Adrenal gland (tissue), 12 donors: ENCODE results near the gene DLG5. TPM values are rescaled to one million over a fixed set of nuclear protein-coding genes. Genes with fewer than 3 reads are reported as not detected.
A peak's percentile ranks its signal among the peaks of the same experiment; 100 is the strongest.

Experiments
- DNase-seq, 7 donors: peaks; one replicate each; pipeline ENCODE4 v3.0.0-alpha.2; 2019 to 2020
- H3K27ac ChIP-seq, 5 donors: fragments of 200-600 bp; sonication (generic) in 4 of 5; 1 replicate in 3 of 5; 2 replicates in 2 of 5; pipeline versions ENCODE4 v1.5.1 to v1.8.0; 2016 to 2020; ENCODE audit warnings: mild to moderate bottlenecking in 1 of 5
- H3K27me3 ChIP-seq: fragments of 200-600 bp; 2 replicates; pipeline ENCODE4 v1.8.0; 2021
- H3K36me3 ChIP-seq, 2 donors: fragments of 200-600 bp; replicated peaks in 1 of 2; 1 replicate in 1 of 2; 2 replicates in 1 of 2; pipeline versions ENCODE4 v1.5.1 to v1.8.0; 2018 to 2022
- H3K4me1 ChIP-seq, 2 donors: fragments of 200-600 bp; replicated peaks in 1 of 2; 1 replicate in 1 of 2; 2 replicates in 1 of 2; pipeline versions ENCODE4 v1.5.1 to v1.8.0; 2018 to 2021
- H3K4me3 ChIP-seq, 4 donors: fragments of 200-600 bp; sonication (generic) in 3 of 4; one replicate each; pipeline ENCODE4 v1.5.1; 2016 to 2018
- H3K9me3 ChIP-seq, 3 donors: fragments of 200-600 bp; sonication (generic) in 1 of 3; replicated peaks in 1 of 3; 1 replicate in 2 of 3; 2 replicates in 1 of 3; pipeline versions ENCODE4 v1.5.1 to v1.8.0; 2016 to 2021
- CTCF ChIP-seq, 6 experiments: fragments of 450-650 bp in 4 of 6; fragments of 200-600 bp in 2 of 6; sonication (generic) in 1 of 6; IDR thresholded peaks; 1 replicate in 5 of 6; 2 replicates in 1 of 6; pipeline versions ENCODE4 v1.5.1 to v1.8.0; 2016 to 2021; ENCODE audit warnings: antibody characterized with exemption in 6 of 6, mild to moderate bottlenecking in 2 of 6, moderate library complexity in 1 of 6
- POLR2A ChIP-seq, 2 donors: fragments of 450-650 bp; IDR thresholded peaks; one replicate each; pipeline ENCODE4 v1.6.1; 2017; ENCODE audit warnings: antibody characterized with exemption in 2 of 2, mild to moderate bottlenecking in 2 of 2, moderate library complexity in 1 of 2
- WGBS, 4 donors: extraction: QIAGEN DNeasy Blood & Tissue Kit in 2 of 4; methylation state at CpG; one replicate each; pipeline versions ENCODE4 v1.1.5 to v1.1.7; 2013 to 2017; 5-methylcytosine and 5-hydroxymethylcytosine counted together
- intact Hi-C, 2 donors: fragments of 100-400 bp; cut with DNase I; formaldehyde crosslinking; loops; one replicate each; pipeline versions ENCODE4 v1.14.1 to v1.15.0; 2022 to 2023
- polyA plus RNA-seq, 3 donors: library from polyadenylated mRNA; stranded (reverse); fragments of 200-250 nt in 2 of 3; fragments of 350-450 nt in 1 of 3; fragmentation: Illumina TruSeq in 1 of 3; extraction: RNeasy Lipid Tissue Mini Kit (QIAGEN cat#74804) in 1 of 3; gene quantifications; one replicate each; pipeline ENCODE4 v1.2.3, GENCODE V29; 2013 to 2014
- total RNA-seq, 9 donors: library from RNA; depleted of rRNA in 4 of 9; stranded (reverse); fragments of >200 nt in 4 of 9; fragments of 120-200 nt in 1 of 9; fragmentation: NEBNext Ultra II Directional in 1 of 9; extraction: Animal tissue kit (Norgen Biotek cat#: 25700) in 1 of 9; gene quantifications; one replicate each; pipeline versions ENCODE4 v1.1.0 to v1.2.4, GENCODE V29; 2013 to 2023
- donor health status: healthy with polysubstance abuse.
- donor health status: Bipolar disorder and iron deficiency.
- donor health status: DM: yes; HTN: yes; CAD: no.
- donor health status: DM: no; HTN: no; CAD: no.
- donor health status: DM: no; HTN: no; CAD: no.
- donor health status: DM: yes; HTN: yes; CAD: no.

DLG5 gene
- total and polyA plus RNA-seq, 12 donors: 32.6 to 175 (median 101) TPM

- peak in 2 of 7 donors; percentile 53 to 64 for DNase-seq
- Histone ChIP-seq H3K4me3 (no peak overlapping the region), H3K27me3 (no peaks in the 10 kb centered on the region), H3K4me1 (no peaks in the 10 kb centered on the region), H3K27ac (no peak overlapping the region), H3K36me3 (no peaks in the 10 kb centered on the region), H3K9me3 (peaks cover 0 to 14% (median 0%) of the 10 kb centered on the region in 3 donors)
- intact Hi-C loops: no loop called here
- 16 to 40% (median 34%) methylated on average over 2 to 7 of the region's 7 CpGs for WGBS, 4 donors
- no peak for TF ChIP-seq POLR2A (IDR thresholded peaks at IDR 0.05)
- no peak for TF ChIP-seq CTCF (IDR thresholded peaks at IDR 0.05)
Observed at GRCh38 chr10:77949167-77949566, 22.6 kb upstream of the DLG5 start.

GRCh38 chr10:77946084-77946483, 19.5 kb upstream of the DLG5 start:
- no peak for TF ChIP-seq CTCF (IDR thresholded peaks at IDR 0.05)
- 47 to 59% (median 58%) methylated on average over 2 of the region's 2 CpGs for WGBS, 4 donors
- Histone ChIP-seq H3K9me3 (peaks cover 0 to 4% (median 0%) of the 10 kb centered on the region in 3 donors), H3K4me1 (peaks cover 0 to 4% of the 10 kb centered on the region in 2 donors), H3K4me3 (no peak overlapping the region), H3K36me3 (no peaks in the 10 kb centered on the region), H3K27ac (no peak overlapping the region), H3K27me3 (no peaks in the 10 kb centered on the region)
- intact Hi-C loops: no loop called here
- no peak for DNase-seq

DNA sequence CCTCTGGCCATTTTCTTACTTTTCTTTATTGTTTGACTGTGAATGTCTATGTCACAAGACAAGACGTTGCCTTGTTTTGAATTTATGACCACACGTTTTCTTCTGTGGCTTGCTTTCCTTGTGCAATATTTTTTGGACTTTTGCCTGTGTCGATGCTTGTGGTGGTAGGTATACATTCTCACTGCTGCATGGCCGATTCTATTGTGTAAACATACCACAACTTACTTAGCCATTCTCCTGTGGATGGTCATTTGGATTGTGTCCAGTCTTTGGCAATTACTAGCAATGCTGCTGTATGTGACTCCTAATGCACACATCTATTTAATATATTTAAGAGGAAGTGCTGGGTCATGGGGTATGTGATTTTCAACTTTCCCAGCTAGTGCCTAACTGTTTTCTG, 18.0 kb upstream of the DLG5 start:
- no peak for DNase-seq
- intact Hi-C loops: no loop called here
- Histone ChIP-seq H3K27ac (no peak overlapping the region), H3K4me3 (no peak overlapping the region), H3K4me1 (peaks cover 0 to 4% of the 10 kb centered on the region in 2 donors), H3K27me3 (no peaks in the 10 kb centered on the region), H3K36me3 (no peaks in the 10 kb centered on the region), H3K9me3 (no peaks in the 10 kb centered on the region)
- 41 to 52% (median 45%) methylated on average over 4 of the region's 4 CpGs for WGBS, 4 donors
- TF ChIP-seq CTCF (IDR thresholded peaks at IDR 0.05) (no peak), POLR2A (IDR thresholded peaks at IDR 0.05) (no peak)

DNA sequence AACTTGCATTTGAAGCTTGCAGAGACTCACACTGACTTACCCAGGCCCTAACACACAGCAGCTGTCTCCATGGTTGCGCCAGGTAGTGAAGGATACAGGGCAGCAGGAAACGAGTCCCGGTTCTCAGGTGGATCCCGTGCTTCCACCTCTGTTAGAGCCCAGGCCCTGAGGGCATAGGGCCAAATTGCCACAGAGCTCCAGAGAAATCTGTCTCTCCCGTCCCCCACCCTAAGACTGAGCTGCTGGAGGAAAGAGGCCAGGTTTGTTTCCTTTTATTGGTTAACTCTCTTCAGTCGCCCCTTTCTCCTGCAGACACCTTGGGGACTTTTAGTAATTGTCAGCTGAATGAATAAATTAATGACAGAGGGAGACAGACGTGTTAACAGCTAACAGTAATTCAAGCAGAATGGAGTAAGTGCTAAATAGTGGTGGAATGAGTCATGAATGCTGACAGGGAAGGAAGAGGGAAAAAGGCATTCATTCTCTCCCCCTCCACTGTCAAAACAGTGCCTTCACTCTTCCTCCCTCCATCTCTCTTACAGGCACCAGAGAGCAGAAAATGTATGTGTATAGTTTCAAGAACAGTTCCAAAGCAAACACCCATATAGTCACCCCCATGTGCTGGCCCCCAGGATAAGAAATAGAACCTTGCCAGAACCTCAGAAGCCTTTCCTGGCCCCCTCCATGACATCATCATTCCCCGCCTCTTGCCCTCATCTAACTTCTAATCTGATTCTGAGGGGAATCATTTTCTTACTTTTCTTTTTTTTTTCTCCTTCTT, 16.8 kb upstream of the DLG5 start:
- Histone ChIP-seq H3K27ac (no peak overlapping the region), H3K27me3 (no peaks in the 10 kb centered on the region), H3K4me1 (peaks cover 0 to 4% of the 10 kb centered on the region in 2 donors), H3K36me3 (no peaks in the 10 kb centered on the region), H3K4me3 (no peak overlapping the region), H3K9me3 (no peaks in the 10 kb centered on the region)
- intact Hi-C loops: no loop called here
- WGBS, 4 donors: 69 to 72% (median 70%) methylated on average over 5 to 8 of the region's 8 CpGs
- TF ChIP-seq POLR2A (IDR thresholded peaks at IDR 0.05) (no peak), CTCF (IDR thresholded peaks at IDR 0.05) (no peak)
- peak in 1 of 7 donors; percentile 21 for DNase-seq
